H9 (cell line): ENCODE data around the gene FALEC. TPM values are rescaled to one million over a fixed set of nuclear protein-coding genes. Genes with fewer than 3 reads are reported as not detected.

ENCODE experiments used
- DNase-seq: peaks from one replicate; pipeline ENCODE4 v3.0.0-alpha.2; 2017
- H2AFZ ChIP-seq: one replicate; pipeline ENCODE4 v1.6.1; 2013; ENCODE audit warnings: mild to moderate bottlenecking, low read length, control low read depth, moderate library complexity
- H2AK5ac ChIP-seq: 2 replicates; pipeline ENCODE4 v1.6.1; 2013; ENCODE audit warnings: low read length, control low read depth, mixed read lengths; ENCODE audit not compliant: insufficient read length
- H2BK120ac ChIP-seq: one replicate; pipeline ENCODE4 v1.6.1; 2013; ENCODE audit warnings: low read depth, mild to moderate bottlenecking, low read length, control low read depth, inconsistent platforms; ENCODE audit not compliant: poor library complexity, severe bottlenecking
- H2BK12ac ChIP-seq: 2 replicates; pipeline ENCODE4 v1.6.1; 2013; ENCODE audit warnings: low read length, control low read depth, mixed read lengths, low read depth; ENCODE audit not compliant: insufficient read length
- H2BK15ac ChIP-seq: 2 replicates; pipeline ENCODE4 v1.6.1; 2013; ENCODE audit warnings: low read depth, low read length, control low read depth
- H2BK20ac ChIP-seq: one replicate; pipeline ENCODE4 v1.6.1; 2013; ENCODE audit warnings: low read depth, mild to moderate bottlenecking, low read length, control low read depth, inconsistent platforms; ENCODE audit not compliant: poor library complexity, severe bottlenecking
- H2BK5ac ChIP-seq: 2 replicates; pipeline ENCODE4 v1.6.1; 2013; ENCODE audit warnings: low read length, control low read depth, mixed read lengths; ENCODE audit not compliant: insufficient read length
- H3K14ac ChIP-seq: 2 replicates; pipeline ENCODE4 v1.6.1; 2013; ENCODE audit warnings: low read length, control low read depth; ENCODE audit not compliant: insufficient read depth
- H3K18ac ChIP-seq: 2 replicates; pipeline ENCODE4 v1.6.1; 2013; ENCODE audit warnings: low read depth, mild to moderate bottlenecking, mixed read lengths, low read length, control low read depth; ENCODE audit not compliant: insufficient read length
- H3K23ac ChIP-seq: 2 replicates; pipeline ENCODE4 v1.6.1; 2013; ENCODE audit warnings: low read length, control low read depth, mixed read lengths, low read depth; ENCODE audit not compliant: insufficient read length
- H3K23me2 ChIP-seq: 2 replicates; pipeline ENCODE4 v1.6.1; 2013; ENCODE audit warnings: low read depth, mild to moderate bottlenecking, mixed read lengths, low read length, control low read depth; ENCODE audit not compliant: insufficient read length, poor library complexity, severe bottlenecking
- H3K27ac ChIP-seq: 2 replicates; pipeline ENCODE4 v1.5.1; 2013; ENCODE audit warnings: low read length, control low read depth, mixed read lengths, low read depth; ENCODE audit not compliant: insufficient read length
- H3K27me3 ChIP-seq: 2 replicates; pipeline ENCODE4 v1.6.1; 2013; ENCODE audit warnings: low read length, control low read depth, inconsistent platforms; ENCODE audit not compliant: insufficient read depth
- H3K4ac ChIP-seq: 2 replicates; pipeline ENCODE4 v1.6.1; 2013; ENCODE audit warnings: low read depth, mild to moderate bottlenecking, control low read depth, inconsistent platforms, low read length, moderate library complexity
- H3K4me1 ChIP-seq: 2 replicates; pipeline ENCODE4 v1.6.1; 2013; ENCODE audit warnings: low read length, control low read depth, inconsistent platforms; ENCODE audit not compliant: insufficient read depth
- H3K4me2 ChIP-seq: 2 replicates; pipeline ENCODE4 v1.6.1; 2013; ENCODE audit warnings: low read length, control low read depth, mixed read lengths; ENCODE audit not compliant: insufficient read length, insufficient read depth
- H3K56ac ChIP-seq: 2 replicates; pipeline ENCODE4 v1.6.1; 2013; ENCODE audit warnings: low read depth, mild to moderate bottlenecking, mixed read lengths, low read length, control low read depth; ENCODE audit not compliant: insufficient read length
- H3K79me1 ChIP-seq: 2 replicates; pipeline ENCODE4 v1.6.1; 2013; ENCODE audit warnings: low read depth, mild to moderate bottlenecking, moderate library complexity, low read length, control low read depth, inconsistent platforms; ENCODE audit not compliant: insufficient read depth, poor library complexity, severe bottlenecking
- H3K79me2 ChIP-seq: 2 replicates; pipeline ENCODE4 v1.6.1; 2013; ENCODE audit warnings: low read length, control low read depth, inconsistent platforms; ENCODE audit not compliant: insufficient read depth
- H3K9ac ChIP-seq: 2 replicates; pipeline ENCODE4 v1.6.1; 2013; ENCODE audit warnings: low read length, control low read depth, mixed read lengths; ENCODE audit not compliant: insufficient read length; ENCODE audit errors: extremely low read depth
- H3K9me3 ChIP-seq: one replicate; pipeline ENCODE4 v1.6.1; 2013; ENCODE audit warnings: low read depth, low read length, inconsistent platforms; ENCODE audit not compliant: control insufficient read depth
- H3T11ph ChIP-seq: one replicate; pipeline ENCODE4 v1.6.1; 2013; ENCODE audit warnings: mild to moderate bottlenecking, low read length, control low read depth, inconsistent platforms
- H4K20me1 ChIP-seq: one replicate; pipeline ENCODE4 v1.6.1; 2013; ENCODE audit not compliant: control insufficient read depth, insufficient read length, insufficient read depth
- H4K5ac ChIP-seq: 2 replicates; pipeline ENCODE4 v1.6.1; 2013; ENCODE audit warnings: low read depth, mild to moderate bottlenecking, mixed read lengths, low read length, control low read depth; ENCODE audit not compliant: insufficient read length
- H4K8ac ChIP-seq: replicated peaks from 2 replicates; pipeline ENCODE4 v1.6.1; 2013; ENCODE audit warnings: low read length, control low read depth, mixed read lengths, low read depth; ENCODE audit not compliant: insufficient read length
- H4K91ac ChIP-seq: 2 replicates; pipeline ENCODE4 v1.6.1; 2013; ENCODE audit warnings: low read depth, mild to moderate bottlenecking, moderate library complexity, mixed read lengths, low read length, control low read depth; ENCODE audit not compliant: insufficient read length
- H3K27ac Mint-ChIP-seq, 3 experiments: 2 replicates in 2 of 3; 3 replicates in 1 of 3; pipeline ENCODE4 v1.8.0; 2020 to 2021; ENCODE audit warnings: mixed read lengths in 3 of 3, mild to moderate bottlenecking in 1 of 3, moderate library complexity in 1 of 3
- H3K27me3 Mint-ChIP-seq: 2 replicates; pipeline ENCODE4 v1.8.0; 2021; ENCODE audit warnings: low read depth, mild to moderate bottlenecking, moderate library complexity, mixed read lengths
- H3K36me3 Mint-ChIP-seq, 3 experiments: 2 replicates in 2 of 3; 3 replicates in 1 of 3; pipeline ENCODE4 v1.8.0; 2020 to 2021; ENCODE audit warnings: low read depth in 3 of 3, mixed read lengths in 3 of 3; ENCODE audit not compliant: insufficient read depth in 1 of 3
- H3K4me1 Mint-ChIP-seq, 2 experiments: 2 replicates each; pipeline ENCODE4 v1.8.0; 2020; ENCODE audit warnings: mixed read lengths in 2 of 2
- H3K4me3 Mint-ChIP-seq, 2 experiments: 2 replicates in 1 of 2; 3 replicates in 1 of 2; pipeline ENCODE4 v1.8.0; 2020 to 2021; ENCODE audit warnings: mild to moderate bottlenecking in 2 of 2, mixed read lengths in 2 of 2, moderate library complexity in 1 of 2
- H3K9me3 Mint-ChIP-seq, 2 experiments: 2 replicates in 1 of 2; 3 replicates in 1 of 2; pipeline ENCODE4 v1.8.0; 2020; ENCODE audit warnings: mild to moderate bottlenecking in 2 of 2, mixed read lengths in 2 of 2, moderate library complexity in 1 of 2
- WGBS: extraction: QIAGEN DNeasy Blood & Tissue Kit; methylation state at CpG from one replicate; pipeline ENCODE4 v1.1.7; 2013; ENCODE audit warnings: missing lambda C conversion rate, low lambda C conversion rate, mixed read lengths; ENCODE audit not compliant: insufficient read length; ENCODE audit errors: extremely low coverage; 5-methylcytosine and 5-hydroxymethylcytosine counted together
- total RNA-seq: library from RNA; stranded (reverse); gene quantifications from 2 replicates; pipeline ENCODE4 v1.2.1, GENCODE V29; 2021
- TF ChIP-seq, protein P1 (sequence below): fragments of 200-600 bp; sonication (generic); conservative IDR thresholded peaks from 3 replicates; pipeline ENCODE4 v1.8.0; 2021; ENCODE audit warnings: antibody characterized with exemption, mild to moderate bottlenecking

The FALEC gene
- total RNA-seq, 1 experiment from 2014 or later: not detected

GRCh38 chr1:150548324-150548631 lies 32.7 kb downstream of the FALEC start:
- Histone ChIP-seq H3K4me1 (0 out of 2 replicates have a peak, but pooled peaks cover 3% of the 10 kb centered on the region), H3K18ac (no peak overlapping the region), H3K27me3 (peaks cover 3% of the 10 kb centered on the region; the same call in 1 of the 2 replicates), H2BK120ac (no peak overlapping the region), H2BK20ac (no peak overlapping the region), H3K4me2 (peak overlapping the region; percentile 48), H2BK5ac (no peak overlapping the region), H4K8ac (no peak overlapping the region), H3K23me2 (peaks cover 10% of the 10 kb centered on the region), H3K23ac (no peak overlapping the region), H3K56ac (no peak overlapping the region), H4K20me1 (no peaks in the 10 kb centered on the region), H4K91ac (no peak overlapping the region), H3K9me3 (no peaks in the 10 kb centered on the region), H4K5ac (no peak overlapping the region), H3K79me2 (no peaks in the 10 kb centered on the region), H3K4ac (no peak overlapping the region), H3K27ac (no peak overlapping the region), H3K9ac (no peak overlapping the region), H2AK5ac (no peak overlapping the region), H3K79me1 (no peaks in the 10 kb centered on the region), H2BK15ac (no peak overlapping the region), H3K14ac (no peak overlapping the region), H3T11ph (no peak overlapping the region), H2BK12ac (no peak overlapping the region), H2AFZ (no peak overlapping the region)
- H3K9me3 Mint-ChIP-seq: no peaks in the 10 kb centered on the region
- no peak for DNase-seq
- H3K27ac Mint-ChIP-seq: no peak overlapping the region; a peak in 1 of 7 replicates
- no CpG with 5 or more reads among the region's 4 CpGs for WGBS
- TF ChIP-seq, protein P1, sequence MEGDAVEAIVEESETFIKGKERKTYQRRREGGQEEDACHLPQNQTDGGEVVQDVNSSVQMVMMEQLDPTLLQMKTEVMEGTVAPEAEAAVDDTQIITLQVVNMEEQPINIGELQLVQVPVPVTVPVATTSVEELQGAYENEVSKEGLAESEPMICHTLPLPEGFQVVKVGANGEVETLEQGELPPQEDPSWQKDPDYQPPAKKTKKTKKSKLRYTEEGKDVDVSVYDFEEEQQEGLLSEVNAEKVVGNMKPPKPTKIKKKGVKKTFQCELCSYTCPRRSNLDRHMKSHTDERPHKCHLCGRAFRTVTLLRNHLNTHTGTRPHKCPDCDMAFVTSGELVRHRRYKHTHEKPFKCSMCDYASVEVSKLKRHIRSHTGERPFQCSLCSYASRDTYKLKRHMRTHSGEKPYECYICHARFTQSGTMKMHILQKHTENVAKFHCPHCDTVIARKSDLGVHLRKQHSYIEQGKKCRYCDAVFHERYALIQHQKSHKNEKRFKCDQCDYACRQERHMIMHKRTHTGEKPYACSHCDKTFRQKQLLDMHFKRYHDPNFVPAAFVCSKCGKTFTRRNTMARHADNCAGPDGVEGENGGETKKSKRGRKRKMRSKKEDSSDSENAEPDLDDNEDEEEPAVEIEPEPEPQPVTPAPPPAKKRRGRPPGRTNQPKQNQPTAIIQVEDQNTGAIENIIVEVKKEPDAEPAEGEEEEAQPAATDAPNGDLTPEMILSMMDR: no peak
- peaks cover 16 to 28% of the 10 kb centered on the region in 2 experiments for H3K4me1 Mint-ChIP-seq
- H3K4me3 Mint-ChIP-seq: peak overlapping the region; percentile 59 to 82
- H3K27me3 Mint-ChIP-seq: peaks cover 43% of the 10 kb centered on the region
- peaks cover 0 to 2% (median 0%) of the 10 kb centered on the region in 3 experiments; a peak in 2 of 7 replicates for H3K36me3 Mint-ChIP-seq
